Left cardiac atrium (tissue), 2 donors: ENCODE measurements around the gene LIN7A. TPM values are rescaled to one million over a fixed set of nuclear protein-coding genes. Genes with fewer than 3 reads are reported as not detected.

Experiments
- microRNA-seq, 2 donors: library from miRNA; unstranded; fragments of <30 nt; microRNA quantifications; one replicate each; pipeline ENCODE4 v1.2.0, GENCODE V29; 2020
- total RNA-seq, 2 donors: library from RNA; stranded (reverse); fragmentation: NEBNext Ultra II Directional; extraction: Animal tissue kit (Norgen Biotek cat#: 25700); gene quantifications; one replicate each; pipeline ENCODE4 v1.2.1, GENCODE V29; 2021
- donor health status: DM: no; HTN: yes; CAD: no; lungs with severe emphysema.
- donor health status: DM: yes; HTN: yes; CAD: no.

The LIN7A gene
- total RNA-seq, 2 donors from 2014 or later: 13.6 to 16.1 TPM

Small RNA genes within 50 kb of the gene (microRNA-seq; reads per million reads assigned to microRNA genes)
- gene MIR617 (0 to 0.20 reads per million in 2 donors), gene MIR618 (2.5 to 2.8 reads per million in 2 donors)

Other genes with a start within 250 kb of the LIN7A start
- gene MYF6, start 230.3 kb downstream of the LIN7A start, total RNA-seq: not detected
- not detected for gene MYF5, start 221.0 kb downstream of the LIN7A start, total RNA-seq
- gene ACSS3, start 140.1 kb upstream of the LIN7A start, total RNA-seq: 10 to 100 TPM; 21.9 to 22.3 TPM